GM12878 (cell line): Measurements from ENCODE around the gene RPL34. TPM values are rescaled to one million over a fixed set of nuclear protein-coding genes. Genes with fewer than 3 reads are reported as not detected.
"Not testable (repeated sequence)": the region's sequence is repeated elsewhere in the genome, so short reads cannot be mapped to it uniquely, and the experiment has no call there.

Experiments
- ATAC-seq: fragments of 200-7000 bp; cut with Tn5 transposase; 3 replicates; pipeline ENCODE4 v1.9.1; 2020; ENCODE audit warnings: mild to moderate bottlenecking, moderate library complexity
- BruUV-seq: library from RNA; stranded (reverse); fragments of 400-500 nt; replicated peaks from 2 replicates; lab custom pipeline; 2021; lab: Mats Ljungman, UMichigan
- CTCF ChIA-PET: fragments of 300-600 bp; sonication (Branson Sonifier 250); formaldehyde crosslinking; extraction: SDS; loops from one replicate; lab custom pipeline; 2021; ENCODE audit warnings: inconsistent platforms; lab: Yijun Ruan, JAX
- POLR2A ChIA-PET: fragments of 350-600 bp; formaldehyde crosslinking; extraction: SDS; loops from one replicate; lab custom pipeline; 2021; ENCODE audit warnings: inconsistent platforms; lab: Charles Lee
- RAD21 ChIA-PET: fragments of 300-600 bp; sonication (Branson Sonifier 250); formaldehyde crosslinking; loops from one replicate; lab custom pipeline; 2023; ENCODE audit warnings: antibody characterized with exemption; ENCODE audit not compliant: unreplicated experiment; lab: Charles Lee
- SMC1A ChIA-PET: fragments of 300-600 bp; sonication (Branson Sonifier 250); formaldehyde crosslinking; loops from one replicate; lab custom pipeline; 2023; ENCODE audit not compliant: unreplicated experiment, uncharacterized antibody; lab: Charles Lee
- DNase-seq: peaks from one replicate; pipeline ENCODE4 v3.0.0-alpha.2; 2011; ENCODE audit warnings: low read depth, low spot score
- FAIRE-seq: peaks from 3 replicates; lab custom pipeline; 2011; peaks lifted over from hg19 to GRCh38; lab: Jason Lieb, UNC
- H2AFZ ChIP-seq: 2 replicates; pipeline ENCODE4 v1.6.0; 2011; ENCODE audit warnings: low read depth, low read length, control low read depth; ENCODE audit not compliant: control insufficient read depth
- H3K27ac ChIP-seq: 2 replicates; pipeline ENCODE4 v1.5.1; 2011; ENCODE audit warnings: control low read depth; ENCODE audit not compliant: control insufficient read depth, insufficient read depth
- H3K27me3 ChIP-seq, 2 experiments: replicated peaks in 1 of 2; 2 replicates each; pipeline versions ENCODE4 v1.6.0 to v1.6.1; 2011; ENCODE audit warnings: low read length in 1 of 2; ENCODE audit not compliant: control insufficient read depth in 2 of 2, insufficient read depth in 2 of 2
- H3K36me3 ChIP-seq, 2 experiments: 2 replicates each; pipeline ENCODE4 v1.5.1; 2011; ENCODE audit warnings: low read length in 1 of 2; ENCODE audit not compliant: control insufficient read depth in 2 of 2, insufficient read depth in 2 of 2
- H3K4me1 ChIP-seq: 2 replicates; pipeline ENCODE4 v1.6.1; 2011; ENCODE audit warnings: mild to moderate bottlenecking, low read length, moderate library complexity, mixed read lengths; ENCODE audit not compliant: control insufficient read depth, insufficient read depth
- H3K4me2 ChIP-seq: 2 replicates; pipeline ENCODE4 v1.6.0; 2011; ENCODE audit warnings: control low read depth; ENCODE audit not compliant: control insufficient read depth, insufficient read depth
- H3K4me3 ChIP-seq: fragments of 200-600 bp; sonication (generic); 2 replicates; pipeline ENCODE4 v1.5.1; 2016
- H3K79me2 ChIP-seq: 2 replicates; pipeline ENCODE4 v1.6.0; 2011; ENCODE audit warnings: low read length; ENCODE audit not compliant: control insufficient read depth, insufficient read depth
- H3K9ac ChIP-seq: 2 replicates; pipeline ENCODE4 v1.8.0; 2011; ENCODE audit warnings: low read length, control low read depth, mixed read lengths; ENCODE audit not compliant: control insufficient read depth, insufficient read depth
- H3K9me3 ChIP-seq: replicated peaks from 3 replicates; pipeline ENCODE4 v1.5.1; 2011; ENCODE audit warnings: mild to moderate bottlenecking, low read length; ENCODE audit not compliant: control insufficient read depth, insufficient read depth
- H4K20me1 ChIP-seq: 2 replicates; pipeline ENCODE4 v1.6.0; 2011; ENCODE audit not compliant: control insufficient read depth, insufficient read depth
- ATF2 ChIP-seq: IDR thresholded peaks from 2 replicates; pipeline ENCODE4 v1.6.1; 2012; ENCODE audit warnings: low read length, inconsistent platforms
- BRCA1 ChIP-seq: IDR thresholded peaks from 2 replicates; pipeline ENCODE4 v1.6.1; 2011; ENCODE audit warnings: low read depth, low read length, improper control_type of control experiment
- ESRRA ChIP-seq: IDR thresholded peaks from 2 replicates; pipeline ENCODE4 v1.6.1; 2012; ENCODE audit warnings: mild to moderate bottlenecking, low read length, improper control_type of control experiment
- NFYA ChIP-seq: IDR thresholded peaks from 2 replicates; pipeline ENCODE4 v1.6.1; 2011; ENCODE audit warnings: low read depth, mild to moderate bottlenecking, low read length, improper control_type of control experiment, borderline replicate concordance
- RAD51 ChIP-seq: fragments of 450-650 bp; IDR thresholded peaks from 2 replicates; pipeline ENCODE4 v1.6.1; 2016; ENCODE audit warnings: moderate library complexity, mild to moderate bottlenecking, inconsistent platforms
- RUNX3 ChIP-seq: IDR thresholded peaks from 2 replicates; pipeline ENCODE4 v1.6.1; 2012; ENCODE audit warnings: low read length, inconsistent platforms
- TCF3 ChIP-seq: IDR thresholded peaks from 2 replicates; pipeline ENCODE4 v1.6.1; 2012; ENCODE audit warnings: low read depth, mild to moderate bottlenecking, low read length, borderline replicate concordance; ENCODE audit not compliant: insufficient read depth
- ZNF622 ChIP-seq: fragments of 450-650 bp; IDR thresholded peaks from 2 replicates; pipeline ENCODE4 v1.6.1; 2017; ENCODE audit warnings: mild to moderate bottlenecking, inconsistent platforms
- WGBS: methylation state at CpG from one replicate; pipeline ENCODE4 v1.1.6; 2016; ENCODE audit warnings: low lambda C conversion rate; ENCODE audit not compliant: insufficient replicate concordance, insufficient coverage; ENCODE audit errors: missing lambda C conversion rate; 5-methylcytosine and 5-hydroxymethylcytosine counted together
- in situ Hi-C: fragments of 300-500 bp; cut with MboI; formaldehyde crosslinking; loops from 9 replicates; pipeline ENCODE4 v1.14.3; 2018; ENCODE audit warnings: mixed read lengths
- intact Hi-C: fragments of 100-400 bp; cut with micrococcal nuclease; formaldehyde crosslinking; loops from one replicate; pipeline ENCODE4 v1.14.2; 2022; ENCODE audit not compliant: unreplicated experiment
- polyA plus RNA-seq, 11 experiments: library from polyadenylated mRNA; depleted of rRNA in 4 of 11; unstranded in 6 of 11; stranded (reverse) in 5 of 11; fragments of >200 nt; fragmentation: Nextera tagmentation in 4 of 11; fragmentation: Illumina TruSeq in 1 of 11; extraction: Ambion mirVana in 4 of 11; extraction: Trizol in 1 of 11; gene quantifications; 1 replicate in 1 of 11; 2 replicates in 10 of 11; pipeline versions ENCODE4 v1.2.1 to v1.2.3, GENCODE V29; 2011 to 2016; ENCODE audit warnings: inconsistent platforms in 2 of 11, missing spikeins in 2 of 11, low read depth in 1 of 11
- total RNA-seq, 4 experiments: library from RNA; depleted of rRNA in 3 of 4; stranded (reverse); fragments of >200 nt in 3 of 4; fragmentation: Illumina TruSeq in 1 of 4; extraction: Trizol in 1 of 4; gene quantifications; 2 replicates each; pipeline versions ENCODE4 v1.2.1 to v1.2.3, GENCODE V29; 2013 to 2021
- TF ChIP-seq, protein P1 (sequence below): fragments of 450-650 bp; IDR thresholded peaks from 2 replicates; pipeline ENCODE4 v1.6.1; 2017; ENCODE audit warnings: antibody characterized with exemption, mild to moderate bottlenecking, moderate library complexity

Gene RPL34
- total and polyA plus RNA-seq, 10 of the 15 experiments (the other 5 are each of a cell fraction or from before 2014, with no cell fraction given) = 1,792 to 6,697 (median 2,464) TPM

GRCh38 chr4:108592674-108592986 lies 27.7 kb upstream of the RPL34 start:
- Histone ChIP-seq H3K4me1 (no peaks in the 10 kb centered on the region), H3K4me2 (no peak overlapping the region), H4K20me1 (no peaks in the 10 kb centered on the region), H3K79me2 (no peaks in the 10 kb centered on the region), H3K27me3 (no peaks in the 10 kb centered on the region), H3K9me3 (no peaks in the 10 kb centered on the region), H3K4me3 (no peak overlapping the region), H3K27ac (no peak overlapping the region), H3K9ac (no peak overlapping the region), H3K36me3 (no peaks in the 10 kb centered on the region), H2AFZ (no peak overlapping the region)
- ATAC-seq (no peak), FAIRE-seq (no peak), DNase-seq (no peak)
- no TSS peak for BruUV-seq
- in situ Hi-C loops = no loop called here
- 83% methylated on average over 2 of the region's 2 CpGs for WGBS
- ChIA-PET SMC1A (interaction anchor here (1.2 kb wide), 1 partner anchor 21 kb away, joined by 3 read pairs; no protein-coding TSS in a partner anchor), POLR2A (no interaction called here), RAD21 (no interaction called here), CTCF (interaction anchor here (1.1 kb wide), 1 partner anchor 20 kb away, joined by 3 read pairs; no protein-coding TSS in a partner anchor)
- intact Hi-C loops = no loop called here
- TF ChIP-seq TCF3 (no peak), ZNF622 (no peak), NFYA (no peak), BRCA1 (no peak), ATF2 (no peak), RAD51 (no peak), ESRRA (no peak), RUNX3 (no peak)
- TF ChIP-seq, protein P1, sequence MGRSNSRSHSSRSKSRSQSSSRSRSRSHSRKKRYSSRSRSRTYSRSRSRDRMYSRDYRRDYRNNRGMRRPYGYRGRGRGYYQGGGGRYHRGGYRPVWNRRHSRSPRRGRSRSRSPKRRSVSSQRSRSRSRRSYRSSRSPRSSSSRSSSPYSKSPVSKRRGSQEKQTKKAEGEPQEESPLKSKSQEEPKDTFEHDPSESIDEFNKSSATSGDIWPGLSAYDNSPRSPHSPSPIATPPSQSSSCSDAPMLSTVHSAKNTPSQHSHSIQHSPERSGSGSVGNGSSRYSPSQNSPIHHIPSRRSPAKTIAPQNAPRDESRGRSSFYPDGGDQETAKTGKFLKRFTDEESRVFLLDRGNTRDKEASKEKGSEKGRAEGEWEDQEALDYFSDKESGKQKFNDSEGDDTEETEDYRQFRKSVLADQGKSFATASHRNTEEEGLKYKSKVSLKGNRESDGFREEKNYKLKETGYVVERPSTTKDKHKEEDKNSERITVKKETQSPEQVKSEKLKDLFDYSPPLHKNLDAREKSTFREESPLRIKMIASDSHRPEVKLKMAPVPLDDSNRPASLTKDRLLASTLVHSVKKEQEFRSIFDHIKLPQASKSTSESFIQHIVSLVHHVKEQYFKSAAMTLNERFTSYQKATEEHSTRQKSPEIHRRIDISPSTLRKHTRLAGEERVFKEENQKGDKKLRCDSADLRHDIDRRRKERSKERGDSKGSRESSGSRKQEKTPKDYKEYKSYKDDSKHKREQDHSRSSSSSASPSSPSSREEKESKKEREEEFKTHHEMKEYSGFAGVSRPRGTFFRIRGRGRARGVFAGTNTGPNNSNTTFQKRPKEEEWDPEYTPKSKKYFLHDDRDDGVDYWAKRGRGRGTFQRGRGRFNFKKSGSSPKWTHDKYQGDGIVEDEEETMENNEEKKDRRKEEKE = no peak

- ATAC-seq, SMC1A ChIA-PET, DNase-seq, H2AFZ ChIP-seq, H3K4me3 ChIP-seq, CTCF ChIA-PET, H4K20me1 ChIP-seq, in situ Hi-C loops, FAIRE-seq, H3K79me2 ChIP-seq, H3K9ac ChIP-seq, H3K27ac ChIP-seq, POLR2A ChIA-PET, H3K36me3 ChIP-seq, RAD21 ChIA-PET, H3K9me3 ChIP-seq, BruUV-seq, H3K27me3 ChIP-seq, H3K4me2 ChIP-seq, intact Hi-C loops, H3K4me1 ChIP-seq: not testable (repeated sequence)
- 89% methylated on average over 11 of the region's 21 CpGs for WGBS
Measured at GRCh38 chr4:108594296-108594695, 26.1 kb upstream of the RPL34 start.
